Measurements from ENCODE around the gene POMT2. TPM values are rescaled to one million over a fixed set of nuclear protein-coding genes. Genes with fewer than 3 reads are reported as not detected.
"Not testable (repeated sequence)": the region's sequence is repeated elsewhere in the genome, so short reads cannot be mapped to it uniquely, and the experiment has no call there.

Gene POMT2
- total RNA-seq, 1 donor from 2014 or later = 29.2 TPM

DNA sequence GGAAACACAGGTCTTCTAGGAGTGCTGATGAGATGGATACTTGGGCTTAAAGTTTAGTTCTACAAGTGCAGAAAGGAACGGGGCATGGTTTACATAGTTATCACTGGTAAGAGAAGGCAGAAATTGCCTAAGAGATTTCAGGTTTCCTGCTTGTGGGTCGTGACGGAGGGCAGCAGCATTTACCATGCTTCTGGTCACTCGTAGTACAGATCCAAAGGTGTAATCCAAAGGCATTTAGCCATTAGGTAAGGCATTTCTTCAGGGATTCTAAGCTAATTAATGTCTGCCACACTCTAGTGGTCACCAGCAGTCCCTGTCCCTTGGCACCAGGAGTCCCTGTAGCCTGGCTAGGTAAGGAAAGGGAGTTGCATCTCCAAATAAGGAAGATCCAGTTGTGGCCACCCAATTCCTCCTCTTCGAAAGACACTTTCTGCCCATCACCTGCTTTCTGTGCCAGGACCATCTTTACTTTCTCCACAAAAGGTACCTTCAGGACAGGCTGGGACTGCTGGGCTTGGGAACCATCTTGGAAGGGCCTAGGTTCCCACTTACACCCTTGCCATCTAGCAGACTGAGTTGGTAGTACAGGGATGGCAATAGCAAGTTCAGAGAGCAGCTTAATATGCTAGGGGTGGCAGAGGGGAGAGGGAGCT, 1.7 kb upstream of the POMT2 start:
- DNase-seq (ENCODE audit: extremely low spot score, unreplicated experiment) = no peak
- Mint-ChIP-seq H3K4me1 (ENCODE audit: unreplicated experiment) (peaks cover 26% of the 10 kb centered on the region), H3K9me3 (ENCODE audit: unreplicated experiment) (no peaks in the 10 kb centered on the region), H3K27me3 (ENCODE audit: unreplicated experiment) (no peaks in the 10 kb centered on the region), H3K4me3 (ENCODE audit: unreplicated experiment) (peak overlapping the region; percentile 99), H3K27ac (ENCODE audit: unreplicated experiment) (peak overlapping the region; percentile 100), H3K36me3 (ENCODE audit: unreplicated experiment) (no peaks in the 10 kb centered on the region)
- TF ChIP-seq, protein P1, sequence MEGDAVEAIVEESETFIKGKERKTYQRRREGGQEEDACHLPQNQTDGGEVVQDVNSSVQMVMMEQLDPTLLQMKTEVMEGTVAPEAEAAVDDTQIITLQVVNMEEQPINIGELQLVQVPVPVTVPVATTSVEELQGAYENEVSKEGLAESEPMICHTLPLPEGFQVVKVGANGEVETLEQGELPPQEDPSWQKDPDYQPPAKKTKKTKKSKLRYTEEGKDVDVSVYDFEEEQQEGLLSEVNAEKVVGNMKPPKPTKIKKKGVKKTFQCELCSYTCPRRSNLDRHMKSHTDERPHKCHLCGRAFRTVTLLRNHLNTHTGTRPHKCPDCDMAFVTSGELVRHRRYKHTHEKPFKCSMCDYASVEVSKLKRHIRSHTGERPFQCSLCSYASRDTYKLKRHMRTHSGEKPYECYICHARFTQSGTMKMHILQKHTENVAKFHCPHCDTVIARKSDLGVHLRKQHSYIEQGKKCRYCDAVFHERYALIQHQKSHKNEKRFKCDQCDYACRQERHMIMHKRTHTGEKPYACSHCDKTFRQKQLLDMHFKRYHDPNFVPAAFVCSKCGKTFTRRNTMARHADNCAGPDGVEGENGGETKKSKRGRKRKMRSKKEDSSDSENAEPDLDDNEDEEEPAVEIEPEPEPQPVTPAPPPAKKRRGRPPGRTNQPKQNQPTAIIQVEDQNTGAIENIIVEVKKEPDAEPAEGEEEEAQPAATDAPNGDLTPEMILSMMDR (IDR thresholded peaks at IDR 0.05) = no peak

DNA sequence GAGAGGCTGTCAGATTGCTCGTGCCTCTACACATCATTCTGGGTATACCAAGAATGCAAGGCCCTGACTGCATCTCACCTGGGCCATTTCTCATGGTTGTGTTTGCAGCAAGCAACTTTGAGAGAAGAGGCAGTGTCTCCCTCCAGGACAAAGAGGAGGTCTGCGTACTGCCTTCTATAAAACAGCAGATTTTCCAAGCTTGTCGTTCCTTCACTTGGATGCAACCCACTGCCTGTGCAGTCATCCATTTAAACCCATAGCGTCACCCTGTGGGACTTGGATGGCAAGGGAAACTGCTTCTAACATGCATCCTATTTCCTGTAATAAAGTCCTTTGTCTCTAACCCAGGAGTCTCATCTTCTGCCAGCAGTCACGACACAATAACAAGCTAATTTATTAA, 1.3 kb downstream of the POMT2 start:
- no peak for DNase-seq (ENCODE audit: extremely low spot score, unreplicated experiment)
- no peaks in the 10 kb centered on the region for H3K36me3 Mint-ChIP-seq (ENCODE audit: unreplicated experiment)
- H3K27ac Mint-ChIP-seq (ENCODE audit: unreplicated experiment) = peak overlapping the region; percentile 72
- peak overlapping the region; percentile 81 for H3K4me3 Mint-ChIP-seq (ENCODE audit: unreplicated experiment)
- no peaks in the 10 kb centered on the region for H3K27me3 Mint-ChIP-seq (ENCODE audit: unreplicated experiment)
- TF ChIP-seq, protein P1 (IDR thresholded peaks at IDR 0.05) = no peak
- H3K4me1 Mint-ChIP-seq (ENCODE audit: unreplicated experiment) = peaks cover 29% of the 10 kb centered on the region
- no peaks in the 10 kb centered on the region for H3K9me3 Mint-ChIP-seq (ENCODE audit: unreplicated experiment)

DNA sequence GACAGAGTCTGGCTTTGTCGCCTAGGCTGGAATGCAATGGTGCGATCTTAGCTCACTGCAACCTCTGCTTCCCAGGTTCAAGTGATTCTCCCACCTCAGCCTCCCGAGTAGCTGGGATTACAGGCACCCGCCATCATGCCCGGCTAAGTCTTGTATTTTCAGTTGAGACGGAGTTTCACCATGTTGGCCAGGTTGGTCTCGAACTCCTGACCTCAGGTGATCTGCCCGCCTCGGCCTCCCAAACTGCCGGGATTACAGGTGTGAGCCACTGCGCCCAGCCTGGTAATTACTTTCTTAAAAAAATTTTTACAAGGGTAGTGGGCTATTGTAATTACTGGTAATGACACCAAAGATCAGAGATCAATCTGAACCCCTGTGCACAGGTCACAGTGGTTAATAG, 1.9 kb downstream of the POMT2 start:
- H3K4me1 Mint-ChIP-seq (ENCODE audit: unreplicated experiment) = peaks cover 34% of the 10 kb centered on the region
- H3K27ac Mint-ChIP-seq (ENCODE audit: unreplicated experiment); H3K4me3 Mint-ChIP-seq (ENCODE audit: unreplicated experiment); DNase-seq (ENCODE audit: extremely low spot score, unreplicated experiment); H3K9me3 Mint-ChIP-seq (ENCODE audit: unreplicated experiment); H3K36me3 Mint-ChIP-seq (ENCODE audit: unreplicated experiment); H3K27me3 Mint-ChIP-seq (ENCODE audit: unreplicated experiment): not testable (repeated sequence)

DNA sequence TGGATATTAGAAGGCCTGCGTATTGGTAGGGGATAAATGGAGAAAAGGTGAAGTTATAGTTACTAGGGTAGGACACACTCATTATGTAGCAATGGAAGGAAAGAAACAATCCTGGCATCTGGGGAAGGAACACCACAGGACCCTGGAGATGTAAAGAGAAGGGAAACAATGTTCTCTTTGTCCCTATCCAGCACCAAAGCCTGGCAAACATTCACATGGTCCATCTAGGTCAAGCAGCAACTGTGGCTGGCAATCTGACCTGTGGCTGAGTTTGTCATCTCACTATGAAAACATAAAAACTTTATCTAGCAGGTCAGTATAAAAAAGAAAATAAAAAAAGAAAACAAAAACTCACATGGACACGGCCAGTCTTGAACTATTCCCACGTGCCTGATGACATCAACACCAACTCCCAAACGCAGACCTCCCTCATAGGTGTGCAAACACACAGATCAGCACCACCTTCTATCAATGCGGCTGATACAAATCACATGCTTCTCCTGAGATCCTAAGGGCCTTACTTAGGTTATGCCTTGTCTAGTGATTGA, 2.6 kb downstream of the POMT2 start:
- no peak for DNase-seq (ENCODE audit: extremely low spot score, unreplicated experiment)
- TF ChIP-seq, protein P1 (IDR thresholded peaks at IDR 0.05) = no peak
- Mint-ChIP-seq H3K4me3 (ENCODE audit: unreplicated experiment) (no peak overlapping the region), H3K27me3 (ENCODE audit: unreplicated experiment) (no peaks in the 10 kb centered on the region), H3K9me3 (ENCODE audit: unreplicated experiment) (no peaks in the 10 kb centered on the region), H3K36me3 (ENCODE audit: unreplicated experiment) (no peaks in the 10 kb centered on the region), H3K27ac (ENCODE audit: unreplicated experiment) (no peak overlapping the region), H3K4me1 (ENCODE audit: unreplicated experiment) (peaks cover 36% of the 10 kb centered on the region)

DNA sequence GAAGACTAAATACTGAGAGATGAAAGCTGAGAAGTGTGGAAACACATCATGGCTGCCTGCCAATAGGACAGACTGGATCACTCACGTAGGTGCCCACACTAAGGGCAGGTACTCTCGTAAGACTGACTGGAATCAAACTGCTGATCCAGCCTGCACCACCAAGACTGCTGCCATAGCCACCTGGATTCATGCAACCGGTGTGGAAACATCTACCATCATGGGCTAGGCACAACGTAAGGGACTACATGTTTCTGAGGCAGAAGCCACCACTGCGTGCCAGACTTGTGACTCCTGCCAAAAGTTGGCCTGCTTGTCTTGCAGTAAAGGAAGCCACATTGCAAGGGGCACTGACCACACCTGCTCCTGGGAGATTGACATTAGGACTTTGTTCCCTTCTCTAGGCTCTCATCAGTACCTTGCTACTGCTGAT, 3.8 kb downstream of the POMT2 start:
- Mint-ChIP-seq H3K36me3 (ENCODE audit: unreplicated experiment) (no peaks in the 10 kb centered on the region), H3K27ac (ENCODE audit: unreplicated experiment) (no peak overlapping the region), H3K27me3 (ENCODE audit: unreplicated experiment) (no peaks in the 10 kb centered on the region), H3K4me1 (ENCODE audit: unreplicated experiment) (peaks cover 29% of the 10 kb centered on the region), H3K4me3 (ENCODE audit: unreplicated experiment) (no peak overlapping the region), H3K9me3 (ENCODE audit: unreplicated experiment) (no peaks in the 10 kb centered on the region)
- DNase-seq (ENCODE audit: extremely low spot score, unreplicated experiment) = no peak
- TF ChIP-seq, protein P1 (IDR thresholded peaks at IDR 0.05) = no peak

All from osteocyte (in vitro differentiated cells).